Measurements from ENCODE around the gene UPK3A. TPM values are rescaled to one million over a fixed set of nuclear protein-coding genes. Genes with fewer than 3 reads are reported as not detected.
A peak's percentile ranks its signal among the peaks of the same experiment; 100 is the strongest.

Gene UPK3A
- total and polyA plus RNA-seq, 2 donors from 2014 or later = not detected

GRCh38 chr22:45268958-45269844 lies 15.5 kb upstream of the UPK3A start:
- FAIRE-seq (no peak), DNase-seq (peak; percentile 88 to 93 (median 92))
- intact Hi-C loops (cut with DNase I) = loop anchor here (5.0 kb wide), 1 partner anchor 168 kb away; no protein-coding TSS in a partner anchor
- H3K27ac ChIP-seq (ENCODE audit: low read depth in 2 of 2, low read length in 2 of 2) = no peak overlapping the region
- H3K9me3 ChIP-seq (ENCODE audit: control insufficient read depth in 2 of 3, insufficient read depth in 1 of 3, low read length in 3 of 3) = no peaks in the 10 kb centered on the region
- no peaks in the 10 kb centered on the region for H3K27me3 ChIP-seq (ENCODE audit: control insufficient read depth, insufficient read depth, low read length)
- TF ChIP-seq CTCF (IDR thresholded peaks at IDR 0.05; ENCODE audit: borderline replicate concordance, extremely low read depth, insufficient read depth) = peak; percentile 96
- peak overlapping the region; percentile 47 to 71 (median 57) for H3K4me3 ChIP-seq (ENCODE audit: low read length in 3 of 3)
- peak overlapping the region in 2 of 3 donors; percentile 27 to 65 for H3K9ac ChIP-seq (ENCODE audit: low read length in 3 of 3)
- no peaks in the 10 kb centered on the region for H3K36me3 ChIP-seq (ENCODE audit: control insufficient read depth in 2 of 3, insufficient read depth in 3 of 3, low read length in 3 of 3)
- peaks cover 0 to 6% (median 3%) of the 10 kb centered on the region in 3 donors for H3K4me1 ChIP-seq (ENCODE audit: control insufficient read depth in 2 of 3, insufficient read depth in 2 of 3, low read depth in 1 of 3, low read length in 3 of 3)

GRCh38 chr22:45270095-45271020 lies 14.4 kb upstream of the UPK3A start:
- no peaks in the 10 kb centered on the region for H3K36me3 ChIP-seq (ENCODE audit: control insufficient read depth in 2 of 3, insufficient read depth in 3 of 3, low read length in 3 of 3)
- TF ChIP-seq CTCF (IDR thresholded peaks at IDR 0.05; ENCODE audit: borderline replicate concordance, extremely low read depth, insufficient read depth) = no peak
- H3K27me3 ChIP-seq (ENCODE audit: control insufficient read depth, insufficient read depth, low read length) = no peaks in the 10 kb centered on the region
- intact Hi-C loops (cut with DNase I) = loop anchor here (10.0 kb wide), 1 partner anchor 284 kb away; no protein-coding TSS in a partner anchor
- no peak overlapping the region for H3K4me3 ChIP-seq (ENCODE audit: low read length in 3 of 3)
- no peaks in the 10 kb centered on the region for H3K9me3 ChIP-seq (ENCODE audit: control insufficient read depth in 2 of 3, insufficient read depth in 1 of 3, low read length in 3 of 3)
- FAIRE-seq (no peak), DNase-seq (no peak)
- H3K4me1 ChIP-seq (ENCODE audit: control insufficient read depth in 2 of 3, insufficient read depth in 2 of 3, low read depth in 1 of 3, low read length in 3 of 3) = peaks cover 0 to 6% (median 3%) of the 10 kb centered on the region in 3 donors
- no peak overlapping the region for H3K27ac ChIP-seq (ENCODE audit: low read depth in 2 of 2, low read length in 2 of 2)
- no peak overlapping the region for H3K9ac ChIP-seq (ENCODE audit: low read length in 3 of 3)

- no peak overlapping the region for H3K4me3 ChIP-seq (ENCODE audit: low read length in 3 of 3)
- H3K27me3 ChIP-seq (ENCODE audit: control insufficient read depth, insufficient read depth, low read length) = no peaks in the 10 kb centered on the region
- peaks cover 0 to 6% (median 3%) of the 10 kb centered on the region in 3 donors for H3K4me1 ChIP-seq (ENCODE audit: control insufficient read depth in 2 of 3, insufficient read depth in 2 of 3, low read depth in 1 of 3, low read length in 3 of 3)
- intact Hi-C loops (cut with DNase I) = loop anchor here (10.0 kb wide), 1 partner anchor 283 kb away; no protein-coding TSS in a partner anchor
- no peaks in the 10 kb centered on the region for H3K36me3 ChIP-seq (ENCODE audit: control insufficient read depth in 2 of 3, insufficient read depth in 3 of 3, low read length in 3 of 3)
- no peak overlapping the region for H3K9ac ChIP-seq (ENCODE audit: low read length in 3 of 3)
- FAIRE-seq (no peak), DNase-seq (peak in 4 of 5 donors; percentile 33 to 95 (median 78))
- no peaks in the 10 kb centered on the region for H3K9me3 ChIP-seq (ENCODE audit: control insufficient read depth in 2 of 3, insufficient read depth in 1 of 3, low read length in 3 of 3)
- TF ChIP-seq CTCF (IDR thresholded peaks at IDR 0.05; ENCODE audit: borderline replicate concordance, extremely low read depth, insufficient read depth) = no peak
- H3K27ac ChIP-seq (ENCODE audit: low read depth in 2 of 2, low read length in 2 of 2) = peak overlapping the region; percentile 13 to 23
Measured at GRCh38 chr22:45271667-45272201, 13.0 kb upstream of the UPK3A start.

Measured in kidney (tissue), 14 donors.